Measurements from ENCODE around the gene MTHFSD. TPM values are rescaled to one million over a fixed set of nuclear protein-coding genes. Genes with fewer than 3 reads are reported as not detected.

MTHFSD gene
- total RNA-seq, 2 donors from 2014 or later, result 23.7 to 43.8 TPM

DNA sequence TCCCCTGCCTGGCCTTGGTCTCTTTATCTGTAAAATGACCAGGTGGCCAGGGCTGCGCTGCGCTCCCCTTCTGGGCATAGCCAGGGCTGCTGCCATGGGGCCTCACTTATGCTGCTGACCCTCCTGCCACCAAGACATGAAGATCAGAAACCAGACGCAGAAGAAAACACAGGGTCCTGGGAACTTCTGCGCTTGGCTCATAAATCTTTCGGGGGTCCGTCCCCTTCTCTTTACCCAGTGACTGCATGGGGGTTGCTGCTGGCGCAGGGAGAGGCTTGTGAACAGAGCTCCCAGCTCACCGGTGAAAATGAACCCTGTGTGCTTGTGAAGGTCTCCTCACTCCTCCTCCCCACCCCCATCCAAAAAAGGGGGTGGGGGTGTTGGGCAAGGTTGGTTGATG is 17.6 kb upstream of the MTHFSD start:
- no peak overlapping the region for H3K27ac ChIP-seq
- no peaks in the 10 kb centered on the region for H3K9me3 ChIP-seq
- no peaks in the 10 kb centered on the region for H3K4me1 ChIP-seq (replicated peaks)
- DNase-seq (ENCODE audit: low spot score), result no peak
- H3K27me3 ChIP-seq (replicated peaks; ENCODE audit: insufficient read depth), result peaks cover 45% of the 10 kb centered on the region
- H3K36me3 ChIP-seq, result no peaks in the 10 kb centered on the region
- no peak for TF ChIP-seq POLR2A (IDR thresholded peaks at IDR 0.05)
- TF ChIP-seq, protein P1, sequence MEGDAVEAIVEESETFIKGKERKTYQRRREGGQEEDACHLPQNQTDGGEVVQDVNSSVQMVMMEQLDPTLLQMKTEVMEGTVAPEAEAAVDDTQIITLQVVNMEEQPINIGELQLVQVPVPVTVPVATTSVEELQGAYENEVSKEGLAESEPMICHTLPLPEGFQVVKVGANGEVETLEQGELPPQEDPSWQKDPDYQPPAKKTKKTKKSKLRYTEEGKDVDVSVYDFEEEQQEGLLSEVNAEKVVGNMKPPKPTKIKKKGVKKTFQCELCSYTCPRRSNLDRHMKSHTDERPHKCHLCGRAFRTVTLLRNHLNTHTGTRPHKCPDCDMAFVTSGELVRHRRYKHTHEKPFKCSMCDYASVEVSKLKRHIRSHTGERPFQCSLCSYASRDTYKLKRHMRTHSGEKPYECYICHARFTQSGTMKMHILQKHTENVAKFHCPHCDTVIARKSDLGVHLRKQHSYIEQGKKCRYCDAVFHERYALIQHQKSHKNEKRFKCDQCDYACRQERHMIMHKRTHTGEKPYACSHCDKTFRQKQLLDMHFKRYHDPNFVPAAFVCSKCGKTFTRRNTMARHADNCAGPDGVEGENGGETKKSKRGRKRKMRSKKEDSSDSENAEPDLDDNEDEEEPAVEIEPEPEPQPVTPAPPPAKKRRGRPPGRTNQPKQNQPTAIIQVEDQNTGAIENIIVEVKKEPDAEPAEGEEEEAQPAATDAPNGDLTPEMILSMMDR (IDR thresholded peaks at IDR 0.05), result no peak
- no peak for TF ChIP-seq POLR2AphosphoS5 (IDR thresholded peaks at IDR 0.05)
- WGBS, result 88% methylated on average over 8 of the region's 8 CpGs
- intact Hi-C loops (cut with DNase I), result no loop called here
- no peak overlapping the region for H3K4me3 ChIP-seq

DNA sequence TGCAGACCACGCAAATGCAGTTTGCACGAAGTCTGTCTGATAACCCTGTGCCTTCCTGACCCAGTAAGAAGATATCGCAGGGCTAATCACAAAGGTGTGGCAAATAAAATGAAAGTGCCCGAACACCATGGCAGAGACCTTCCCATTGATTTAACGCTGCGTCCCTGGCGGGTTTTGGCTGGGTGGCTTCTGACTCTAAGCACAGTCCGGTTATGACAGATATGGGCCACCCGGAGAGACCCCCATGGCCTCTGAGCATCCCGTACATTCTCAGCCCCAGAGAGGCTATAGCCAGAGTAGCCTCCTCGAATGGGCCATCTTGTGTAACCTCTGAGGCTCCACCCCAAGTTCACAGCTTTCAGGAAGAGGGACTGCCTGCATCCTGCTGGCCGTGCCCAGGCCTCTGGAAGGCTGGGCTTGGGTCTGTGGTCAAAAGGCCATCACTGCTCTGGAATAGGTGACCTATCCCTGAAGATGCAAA is 17.0 kb upstream of the MTHFSD start:
- H3K27ac ChIP-seq, result no peak overlapping the region
- DNase-seq (ENCODE audit: low spot score), result no peak
- intact Hi-C loops (cut with DNase I), result no loop called here
- TF ChIP-seq, protein P1 (IDR thresholded peaks at IDR 0.05), result no peak
- TF ChIP-seq POLR2AphosphoS5 (IDR thresholded peaks at IDR 0.05) (no peak), POLR2A (IDR thresholded peaks at IDR 0.05) (no peak)
- no peaks in the 10 kb centered on the region for H3K4me1 ChIP-seq (replicated peaks)
- 89% methylated on average over 12 of the region's 12 CpGs for WGBS
- H3K27me3 ChIP-seq (replicated peaks; ENCODE audit: insufficient read depth), result peaks cover 45% of the 10 kb centered on the region
- H3K36me3 ChIP-seq, result no peaks in the 10 kb centered on the region
- no peak overlapping the region for H3K4me3 ChIP-seq
- H3K9me3 ChIP-seq, result no peaks in the 10 kb centered on the region

DNA sequence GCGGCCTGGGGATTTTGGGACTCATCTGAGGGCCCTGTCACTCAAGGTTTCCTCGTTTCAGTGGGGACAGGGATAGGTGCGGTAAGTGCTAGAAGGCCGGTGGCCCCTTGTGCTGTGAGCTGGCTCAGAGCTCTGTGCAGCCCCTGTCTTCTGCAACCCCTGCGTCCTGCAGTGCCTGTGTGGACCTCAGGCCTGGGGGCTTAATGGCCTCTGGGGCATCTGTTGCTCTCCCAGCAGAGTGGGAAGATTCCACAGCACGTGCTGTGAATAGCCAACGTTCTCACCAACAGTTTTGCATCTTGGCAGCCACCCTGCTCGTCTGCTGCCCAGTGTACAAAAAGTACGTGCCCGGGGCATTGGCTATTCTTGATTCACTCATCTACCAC is 16.5 kb upstream of the MTHFSD start:
- no peak for DNase-seq (ENCODE audit: low spot score)
- TF ChIP-seq, protein P1 (IDR thresholded peaks at IDR 0.05), result no peak
- TF ChIP-seq POLR2AphosphoS5 (IDR thresholded peaks at IDR 0.05) (no peak), POLR2A (IDR thresholded peaks at IDR 0.05) (no peak)
- intact Hi-C loops (cut with DNase I), result no loop called here
- Histone ChIP-seq H3K4me3 (no peak overlapping the region), H3K4me1 (replicated peaks) (no peaks in the 10 kb centered on the region), H3K9me3 (no peaks in the 10 kb centered on the region), H3K27ac (no peak overlapping the region), H3K36me3 (no peaks in the 10 kb centered on the region), H3K27me3 (replicated peaks; ENCODE audit: insufficient read depth) (peaks cover 41% of the 10 kb centered on the region)
- WGBS, result 78% methylated on average over 10 of the region's 10 CpGs

DNA sequence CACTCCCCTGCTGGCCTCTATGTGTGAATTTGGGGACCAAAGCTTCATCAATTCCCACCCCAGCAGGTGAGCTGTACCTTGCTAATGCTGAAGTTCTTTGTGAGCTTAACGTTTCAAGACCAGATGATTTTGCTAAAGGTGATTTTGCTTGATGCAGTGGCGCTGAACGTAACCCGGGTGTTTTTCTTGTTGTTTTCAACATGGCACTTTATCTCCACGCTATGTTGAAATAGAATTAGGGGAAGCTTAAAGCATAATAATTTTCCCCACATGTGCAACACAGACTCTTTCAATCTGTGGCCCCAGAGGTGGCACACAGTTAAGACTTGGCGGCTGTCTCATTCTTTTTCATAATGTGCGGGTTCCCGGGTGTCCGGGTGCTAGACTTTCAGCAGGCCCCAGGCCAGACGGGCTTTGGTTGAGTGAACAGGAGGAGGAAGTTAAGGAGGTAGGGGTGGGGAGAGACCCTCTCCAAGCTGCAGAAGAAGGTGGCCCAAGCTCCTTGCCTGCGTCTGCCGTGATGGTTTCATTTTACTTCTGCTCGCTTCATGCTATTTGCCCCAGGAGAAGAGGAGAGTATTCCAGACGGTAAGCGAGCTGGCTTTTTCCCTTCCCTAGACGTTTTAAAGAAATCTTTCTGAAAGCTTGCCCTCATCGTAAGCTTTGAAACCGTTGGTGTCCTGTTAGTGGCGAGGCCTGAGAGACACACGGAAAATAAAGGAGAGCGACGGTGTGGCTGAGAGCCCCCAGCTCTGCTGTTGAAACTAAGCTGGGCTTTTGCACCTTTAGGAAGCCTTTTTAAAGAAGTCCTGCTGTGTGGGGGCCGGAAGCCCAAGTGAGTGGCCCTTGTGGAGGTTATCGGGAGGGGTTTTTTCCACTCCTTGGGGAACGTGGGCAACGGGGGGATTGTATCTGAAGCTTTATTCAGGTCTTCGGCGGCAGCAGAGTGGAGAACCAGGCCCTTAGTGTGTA is 15.8 kb upstream of the MTHFSD start:
- Histone ChIP-seq H3K4me3 (no peak overlapping the region), H3K27ac (no peak overlapping the region), H3K27me3 (replicated peaks; ENCODE audit: insufficient read depth) (peaks cover 44% of the 10 kb centered on the region), H3K4me1 (replicated peaks) (no peaks in the 10 kb centered on the region), H3K9me3 (no peaks in the 10 kb centered on the region), H3K36me3 (no peaks in the 10 kb centered on the region)
- TF ChIP-seq POLR2AphosphoS5 (IDR thresholded peaks at IDR 0.05), result no peak
- no peak for TF ChIP-seq POLR2A (IDR thresholded peaks at IDR 0.05)
- TF ChIP-seq, protein P1 (IDR thresholded peaks at IDR 0.05), result no peak
- no peak for DNase-seq (ENCODE audit: low spot score)
- 91% methylated on average over 28 of the region's 28 CpGs for WGBS
- intact Hi-C loops (cut with DNase I), result no loop called here
